HG03103 (cell line): ENCODE data around the gene STON1.
"Not testable (repeated sequence)": the region's sequence is repeated elsewhere in the genome, so short reads cannot be mapped to it uniquely, and the experiment has no call there.

Experiments used
- ATAC-seq: cut with Tn5 transposase; IDR thresholded peaks from one replicate; pipeline ENCODE4 v1.9.1; 2021; ENCODE audit warnings: low read depth; ENCODE audit not compliant: unreplicated experiment

STON1 gene

DNA sequence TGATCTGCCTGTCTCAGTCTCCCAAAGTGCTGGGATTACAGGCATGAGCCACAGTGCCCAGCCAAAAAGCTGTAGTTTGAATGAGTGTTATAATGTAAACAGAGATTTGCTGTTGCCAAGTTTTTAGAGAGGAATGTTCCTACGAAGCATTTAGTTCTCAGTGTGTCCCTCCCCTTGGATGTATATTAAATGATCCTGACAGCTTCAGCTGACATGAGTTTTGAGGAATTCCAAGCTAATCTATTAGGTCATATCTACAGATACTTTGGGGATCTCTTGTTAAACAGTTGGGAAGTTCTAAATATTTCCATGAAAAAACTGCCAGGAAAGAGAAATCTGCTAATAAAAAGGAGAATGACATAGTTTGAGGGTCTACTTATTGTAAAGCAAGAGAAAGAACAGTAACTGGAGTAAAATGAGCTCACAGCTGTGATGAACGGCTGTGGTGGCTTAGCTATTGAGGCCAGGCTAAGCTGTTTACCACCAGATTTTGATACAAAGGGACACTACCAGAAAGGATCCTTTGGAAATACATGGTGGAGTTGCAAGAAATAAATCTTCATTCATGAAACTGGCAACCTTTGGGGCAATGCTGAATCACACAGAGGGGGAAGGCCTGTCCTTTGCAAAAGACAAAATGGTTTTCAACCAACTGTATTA lies 2.6 kb upstream of the STON1 start:
- ATAC-seq = no peak

DNA sequence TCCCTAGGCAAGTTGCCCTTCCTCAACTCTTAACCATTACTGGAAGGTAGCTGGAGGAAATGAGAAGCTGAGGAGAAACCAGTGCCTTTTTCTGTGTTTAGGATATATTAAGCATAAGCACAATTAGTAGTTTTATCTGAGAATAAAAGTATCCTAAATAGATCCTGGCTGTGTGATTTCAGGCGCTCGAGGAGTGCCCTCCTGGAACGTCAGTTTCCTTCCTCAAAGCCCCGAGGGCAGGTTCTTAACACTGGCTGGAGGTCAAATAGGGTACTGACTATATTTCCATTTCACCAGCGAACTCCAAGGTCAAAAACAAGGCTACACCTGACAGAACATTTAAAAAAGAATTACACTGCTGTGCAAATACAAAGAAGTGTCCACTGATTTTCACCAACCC lies 1.5 kb upstream of the STON1 start:
- no peak for ATAC-seq

DNA sequence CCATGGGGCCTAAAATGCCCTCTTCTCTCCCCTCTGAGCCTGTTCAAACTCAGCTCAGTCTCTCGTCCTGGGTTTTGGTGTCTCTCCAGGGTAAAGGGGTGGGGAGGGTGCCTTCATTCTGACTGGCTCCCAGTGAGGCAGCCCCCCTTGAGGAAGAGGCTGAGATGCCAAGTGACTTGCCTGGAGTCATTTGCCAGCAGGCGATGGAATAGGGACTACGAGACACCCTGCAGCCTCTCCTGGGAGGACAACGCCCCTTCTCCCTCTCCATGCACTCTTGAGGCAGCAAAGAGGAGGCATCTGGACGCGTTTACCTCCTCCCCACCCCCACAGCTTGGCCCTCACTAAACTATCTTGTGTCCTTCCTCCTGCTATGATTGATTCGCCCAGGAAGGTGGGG lies 760 bp upstream of the STON1 start:
- ATAC-seq = no peak

DNA sequence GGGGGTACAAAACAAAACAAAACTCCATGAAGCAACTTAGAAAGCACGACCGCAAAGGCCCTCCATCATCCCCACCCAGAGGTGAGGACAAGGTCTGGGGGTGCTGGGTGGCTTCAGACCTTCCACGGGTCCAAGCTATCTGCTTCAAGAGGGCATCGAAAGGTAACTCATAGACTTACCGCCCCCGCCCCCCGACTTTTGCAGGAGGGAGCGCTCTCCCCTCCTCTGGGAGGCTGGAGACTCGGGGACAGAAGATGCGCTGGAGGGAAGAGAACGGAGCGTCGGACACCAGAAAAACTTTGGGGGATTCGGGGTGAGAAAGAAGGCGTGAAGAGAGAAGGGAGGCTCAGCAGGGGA lies 300 bp upstream of the STON1 start:
- no peak for ATAC-seq

DNA sequence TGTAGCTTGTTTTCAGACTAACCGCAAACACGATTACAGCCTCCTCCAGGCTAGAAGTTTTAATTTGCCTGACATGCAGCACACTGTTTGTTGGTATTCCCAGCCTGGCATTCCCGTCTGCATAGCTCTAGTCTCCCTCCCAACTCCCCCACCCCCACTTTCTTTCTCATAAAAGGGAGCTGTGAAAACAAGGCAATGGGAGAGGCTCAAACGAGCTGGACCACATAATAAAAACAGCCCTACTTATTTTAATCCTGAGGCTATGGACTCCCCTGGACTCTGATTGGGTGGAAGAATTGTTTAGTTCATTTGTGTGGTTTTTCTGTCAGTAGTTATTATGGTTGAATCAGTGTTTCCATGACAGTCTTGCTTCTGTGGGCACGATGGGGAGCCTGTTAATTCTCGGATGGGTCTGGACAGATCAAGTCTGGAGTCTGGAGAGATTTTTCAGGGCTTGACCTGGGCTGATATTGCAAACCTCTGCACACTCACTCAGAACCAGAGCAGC lies 1.2 kb downstream of the STON1 start:
- no peak for ATAC-seq

DNA sequence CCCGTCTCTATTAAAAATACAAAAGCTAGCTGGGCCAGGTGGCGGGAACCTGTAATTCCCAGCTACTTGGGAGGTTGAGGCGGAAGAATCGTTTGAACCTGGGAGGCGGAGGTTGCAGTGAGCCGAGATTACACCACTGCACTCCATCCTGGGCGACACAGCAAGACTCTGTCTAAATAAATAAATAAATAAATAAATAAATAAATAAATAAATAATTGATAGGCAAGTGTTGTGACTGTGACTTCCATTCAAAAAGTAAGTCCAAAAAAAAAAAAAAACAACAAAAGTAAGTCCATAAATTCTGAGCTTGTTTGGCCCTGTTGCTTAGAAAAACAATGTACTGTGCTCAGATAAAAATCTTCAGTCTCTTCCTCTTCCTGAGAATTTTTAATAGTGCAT lies 2.2 kb downstream of the STON1 start:
- no peak for ATAC-seq

DNA sequence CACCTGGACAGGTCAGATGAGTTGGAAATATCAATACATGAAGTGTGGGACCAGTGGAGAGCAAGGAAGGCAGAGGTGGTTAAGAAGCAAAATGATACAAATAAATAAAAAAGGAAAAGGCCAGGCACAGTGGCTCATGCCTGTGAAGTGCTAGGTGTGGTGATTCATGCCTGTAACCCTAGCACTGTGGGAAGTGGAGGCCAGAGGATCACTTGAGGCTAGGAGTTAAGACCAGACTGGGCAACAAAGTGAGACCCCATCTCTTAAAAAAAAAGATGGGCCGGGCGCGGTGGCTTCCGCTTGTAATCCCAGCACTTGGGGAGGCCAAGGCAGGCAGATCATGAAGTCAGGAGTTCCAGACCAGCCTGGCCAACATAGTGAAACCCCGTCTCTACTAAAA lies 2.9 kb downstream of the STON1 start:
- no peak for ATAC-seq

DNA sequence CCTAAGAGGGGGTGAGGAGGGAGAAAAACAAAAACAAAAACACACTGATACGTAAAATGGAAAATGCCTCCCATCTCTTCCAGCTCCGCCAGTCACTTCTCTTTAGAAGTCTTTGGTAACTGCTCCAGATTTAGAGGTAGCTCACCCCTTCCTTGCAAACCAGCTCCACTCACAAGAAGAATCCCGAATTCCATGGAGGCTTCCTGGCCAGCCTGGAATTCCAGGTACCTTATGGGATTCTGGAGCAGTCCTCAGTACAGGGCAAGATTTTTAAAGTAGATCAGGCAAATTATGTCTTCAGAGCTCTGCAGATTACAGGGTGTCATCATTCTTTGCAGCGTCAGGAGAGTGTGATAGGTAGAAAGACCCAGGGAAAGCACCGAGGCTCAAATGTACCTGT lies 4.8 kb downstream of the STON1 start:
- no peak for ATAC-seq

DNA sequence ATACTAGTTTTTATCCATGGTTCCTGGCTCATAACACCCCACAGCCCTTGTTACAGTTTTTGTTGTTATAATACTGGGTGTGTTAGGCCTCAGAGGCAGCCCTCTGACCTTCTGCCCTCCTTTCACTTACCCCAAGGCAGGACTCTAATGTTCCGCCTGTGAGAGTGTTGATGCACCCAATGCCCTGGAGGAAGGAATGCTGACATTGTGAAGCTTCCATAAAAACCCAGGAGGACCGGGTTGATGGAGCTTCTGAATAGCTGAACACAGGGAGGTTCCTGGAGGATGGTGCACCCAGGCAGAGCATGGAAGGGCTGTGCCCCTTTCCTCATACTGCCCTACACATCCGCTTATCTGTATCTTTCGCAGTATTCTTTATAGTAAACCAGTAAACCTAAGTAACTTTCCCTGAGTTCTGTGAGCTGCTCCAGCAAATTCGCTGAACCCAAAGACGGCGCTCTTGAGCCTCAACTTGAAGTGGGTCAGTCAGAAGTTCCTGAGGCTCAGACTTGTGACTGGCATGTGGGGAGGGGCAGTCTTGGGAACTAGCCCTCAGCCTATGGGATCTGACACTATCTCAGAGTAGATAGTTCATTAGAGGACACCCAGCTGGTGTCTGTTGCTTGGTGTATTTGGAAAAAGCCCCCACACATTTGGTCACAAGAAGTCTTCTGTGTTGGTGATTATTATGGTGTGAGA lies 10.4 kb downstream of the STON1 start:
- ATAC-seq = no peak

DNA sequence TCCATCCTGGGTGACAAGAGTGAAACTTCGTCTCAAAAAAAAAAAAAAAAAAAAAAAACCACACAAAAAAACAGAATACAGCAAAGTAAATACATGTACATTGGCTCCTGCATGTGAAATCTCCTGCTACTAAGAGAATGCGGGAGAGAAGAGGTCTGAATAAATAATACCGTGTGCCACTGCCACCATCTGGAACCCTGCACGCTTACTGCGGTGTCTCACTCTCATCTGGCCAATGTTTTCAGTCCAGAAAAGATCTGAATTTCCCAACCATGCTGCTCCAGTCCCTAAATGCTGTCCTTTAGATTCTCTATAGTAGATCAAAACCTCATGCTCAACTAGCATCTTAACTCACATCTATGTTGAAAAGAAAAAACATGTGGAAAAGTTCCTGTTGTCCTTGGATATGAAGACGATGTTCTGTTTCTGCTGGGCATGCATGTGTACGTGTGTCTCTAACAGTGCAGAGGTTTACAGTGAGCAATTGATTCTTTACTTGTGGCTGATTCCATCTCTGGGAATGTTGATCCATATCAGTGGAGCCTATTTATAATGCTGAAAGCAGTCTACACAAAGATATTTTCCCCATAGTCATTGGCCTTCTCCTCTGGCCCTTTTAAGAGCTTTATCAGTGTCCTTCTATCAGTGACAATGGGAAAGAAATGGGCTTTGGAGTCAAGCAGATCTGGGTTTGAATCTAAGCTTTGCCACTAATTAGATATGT lies 11.9 kb downstream of the STON1 start:
- no peak for ATAC-seq

DNA sequence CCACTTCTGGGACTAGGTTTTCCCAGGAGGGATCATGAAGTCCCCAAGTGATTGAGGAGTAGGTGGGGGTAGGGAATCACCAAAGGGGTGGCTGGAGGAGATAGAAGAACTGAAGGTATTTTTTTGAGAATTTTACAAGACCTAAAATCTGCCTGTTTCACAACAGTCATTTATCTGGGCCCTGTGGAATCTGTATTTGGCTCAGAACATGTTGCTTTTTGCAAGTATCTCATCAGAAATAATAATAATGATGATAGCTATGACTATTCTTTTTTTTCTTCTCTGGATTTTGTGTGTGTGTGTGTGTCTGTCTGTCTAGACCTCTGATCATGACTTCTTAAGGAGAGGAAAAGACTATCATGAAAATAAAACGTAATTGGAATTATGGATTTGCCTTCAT lies 13.9 kb downstream of the STON1 start:
- no peak for ATAC-seq

DNA sequence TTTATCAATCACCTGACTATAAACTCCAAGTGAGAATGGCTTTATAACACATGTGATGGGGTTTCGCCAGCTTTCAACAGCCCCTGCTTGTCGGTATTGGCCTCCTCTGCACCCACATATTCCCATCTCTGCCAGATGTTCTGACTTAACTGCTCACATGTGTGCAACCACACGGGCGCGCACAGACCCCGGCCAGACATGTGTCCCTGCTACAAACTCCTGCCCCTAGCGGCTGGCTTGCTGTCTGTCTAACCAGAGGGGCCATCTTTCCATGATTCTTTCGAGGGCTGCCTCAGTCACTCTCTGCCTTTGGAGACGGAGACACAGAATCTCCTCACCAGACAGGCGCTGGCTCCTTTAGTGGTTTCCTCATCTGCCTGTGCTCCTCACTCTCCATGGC lies 15.3 kb downstream of the STON1 start:
- no peak for ATAC-seq

DNA sequence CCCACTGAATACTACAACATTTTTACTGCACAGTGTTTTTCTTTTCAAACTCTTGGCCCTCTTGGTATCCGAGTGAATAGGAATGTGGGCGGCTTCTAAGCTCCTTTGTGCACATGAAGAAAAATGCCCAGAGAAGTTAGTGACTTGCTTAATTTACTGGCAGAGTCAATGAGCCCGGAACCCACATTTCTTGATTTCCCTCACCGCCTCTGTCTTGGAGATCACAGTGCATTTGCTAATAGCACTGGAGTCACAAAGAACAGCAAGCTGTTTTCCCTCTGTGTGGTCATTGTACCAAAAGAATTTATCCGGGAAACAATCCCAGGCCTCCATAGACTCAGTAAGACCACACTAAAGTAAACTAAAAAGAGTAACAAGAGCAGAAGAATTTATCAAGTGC lies 18.9 kb downstream of the STON1 start:
- no peak for ATAC-seq

DNA sequence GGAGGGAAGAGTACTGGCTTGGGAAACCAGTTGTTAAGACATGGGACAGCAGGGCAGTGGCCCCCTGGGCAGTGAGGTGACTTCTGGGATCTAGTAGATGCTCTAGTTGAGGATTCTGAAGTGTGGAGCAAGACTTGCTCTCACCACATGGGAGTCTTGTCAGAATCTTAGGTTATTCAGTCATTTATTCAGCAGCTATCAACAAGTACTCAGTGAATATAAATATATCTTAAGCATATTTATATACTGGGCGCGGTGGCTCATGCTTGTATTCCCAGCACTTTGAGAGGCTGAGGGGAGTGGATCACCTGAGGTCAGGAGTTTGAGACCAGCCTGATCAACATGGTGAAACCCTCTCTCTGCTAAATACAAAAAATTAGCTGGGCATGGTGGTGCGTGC lies 20.0 kb downstream of the STON1 start:
- ATAC-seq = no peak

DNA sequence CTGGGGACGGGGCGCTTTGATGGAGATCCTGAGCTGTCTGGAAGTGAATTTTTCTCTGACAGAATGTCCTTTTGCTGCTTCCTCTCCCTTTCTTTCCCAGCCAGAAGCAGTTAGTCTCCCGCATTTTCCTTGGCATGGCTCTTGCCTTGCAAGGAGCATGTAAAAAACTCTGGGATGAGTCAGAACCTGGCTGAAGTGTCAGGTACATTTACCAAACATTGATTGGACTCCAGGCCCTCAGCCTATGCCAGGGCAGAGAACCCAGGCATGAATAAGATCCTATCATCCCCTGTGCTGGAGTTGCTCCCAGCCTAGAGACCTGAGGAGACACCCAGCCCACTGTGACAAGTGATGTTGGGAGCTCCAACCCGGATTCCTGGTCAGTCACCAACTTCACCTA lies 21.6 kb downstream of the STON1 start:
- no peak for ATAC-seq

DNA sequence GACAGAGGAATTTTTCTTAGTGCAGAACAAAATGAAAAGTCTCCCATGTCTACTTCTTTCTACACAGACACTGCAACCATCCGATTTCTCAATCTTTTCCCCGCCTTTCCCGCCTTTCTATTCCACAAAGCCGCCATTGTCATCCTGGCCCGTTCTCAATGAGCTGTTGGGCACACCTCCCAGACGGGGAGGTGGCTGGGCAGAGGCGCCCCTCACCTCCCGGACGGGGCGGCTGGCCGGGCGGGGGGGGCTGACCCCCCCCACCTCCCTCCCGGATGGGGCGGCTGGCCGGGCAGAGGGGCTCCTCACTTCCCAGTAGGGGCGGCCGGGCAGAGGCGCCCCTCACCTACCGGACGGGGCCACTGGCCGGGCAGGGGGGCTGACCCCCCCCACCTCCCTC lies 25.1 kb downstream of the STON1 start:
- not testable (repeated sequence) for ATAC-seq

DNA sequence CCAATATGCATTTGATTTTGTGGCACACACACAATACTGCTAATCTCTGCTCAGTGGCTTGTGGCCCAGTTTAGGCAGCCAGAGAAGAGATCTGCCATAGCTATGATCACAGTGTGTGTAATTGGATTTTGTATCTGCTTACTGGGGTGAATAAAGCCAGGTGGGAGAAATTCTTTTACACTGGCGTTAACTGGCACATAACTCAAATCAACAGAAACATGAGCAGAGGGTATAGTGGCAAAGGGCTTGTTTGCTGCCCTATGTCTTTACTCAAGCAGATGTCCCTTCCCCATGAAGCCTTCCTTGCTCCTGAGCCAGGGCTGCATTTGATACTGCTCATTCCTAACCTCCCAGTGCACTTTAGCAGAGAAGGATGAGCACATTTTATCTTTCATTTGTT lies 28.5 kb downstream of the STON1 start:
- no peak for ATAC-seq

DNA sequence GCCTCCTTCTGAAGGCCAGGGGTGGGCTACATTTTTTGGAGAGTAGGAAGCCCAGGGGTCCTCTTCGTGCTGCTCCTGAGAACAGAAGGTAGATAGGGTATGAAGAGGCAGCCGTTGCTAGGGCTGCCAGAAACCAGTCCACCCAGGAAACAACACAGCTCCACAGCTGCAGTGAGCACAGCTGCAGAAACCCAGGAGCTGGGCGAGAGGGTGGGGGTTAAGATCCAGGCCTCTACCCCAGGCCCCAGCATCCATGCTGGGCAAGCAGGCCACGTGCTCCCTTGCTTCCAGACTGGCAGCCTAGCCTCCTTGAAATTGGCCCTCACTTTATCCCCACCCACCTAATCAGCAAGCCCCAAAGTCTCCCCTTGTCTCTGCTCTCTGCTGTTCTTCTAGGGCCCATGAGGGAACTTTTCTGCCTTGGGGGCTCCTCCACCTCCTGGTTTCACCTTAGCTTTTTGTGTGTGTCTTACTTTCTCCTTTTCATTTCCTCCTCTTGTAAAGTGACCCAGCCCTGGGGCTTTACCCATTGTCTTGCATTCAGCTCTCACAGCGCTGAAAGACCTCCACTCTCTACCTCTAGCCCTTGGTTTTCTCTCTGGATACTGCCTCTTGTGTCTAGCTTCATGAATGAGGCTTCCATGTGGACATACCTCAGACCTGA lies 30.7 kb downstream of the STON1 start:
- no peak for ATAC-seq

DNA sequence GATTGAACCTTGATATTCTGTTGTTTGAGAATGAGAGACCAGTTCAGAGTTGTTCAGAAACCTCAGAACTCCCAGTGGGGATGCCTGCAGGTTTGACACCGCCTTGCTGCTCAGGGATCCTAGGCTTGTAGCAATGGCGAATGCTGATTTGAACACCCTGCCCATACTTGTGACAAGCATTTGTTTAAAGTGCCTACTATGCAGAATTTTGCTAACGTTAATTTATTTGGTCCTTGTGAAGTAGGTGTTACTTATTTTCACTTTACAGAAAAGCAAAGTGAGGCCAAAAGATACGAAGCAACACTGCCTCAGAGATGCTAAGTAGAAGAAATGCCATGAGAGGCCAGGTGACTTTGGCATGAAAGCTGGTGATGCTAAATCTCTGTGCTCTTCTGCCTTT lies 32.3 kb downstream of the STON1 start:
- ATAC-seq = no peak

DNA sequence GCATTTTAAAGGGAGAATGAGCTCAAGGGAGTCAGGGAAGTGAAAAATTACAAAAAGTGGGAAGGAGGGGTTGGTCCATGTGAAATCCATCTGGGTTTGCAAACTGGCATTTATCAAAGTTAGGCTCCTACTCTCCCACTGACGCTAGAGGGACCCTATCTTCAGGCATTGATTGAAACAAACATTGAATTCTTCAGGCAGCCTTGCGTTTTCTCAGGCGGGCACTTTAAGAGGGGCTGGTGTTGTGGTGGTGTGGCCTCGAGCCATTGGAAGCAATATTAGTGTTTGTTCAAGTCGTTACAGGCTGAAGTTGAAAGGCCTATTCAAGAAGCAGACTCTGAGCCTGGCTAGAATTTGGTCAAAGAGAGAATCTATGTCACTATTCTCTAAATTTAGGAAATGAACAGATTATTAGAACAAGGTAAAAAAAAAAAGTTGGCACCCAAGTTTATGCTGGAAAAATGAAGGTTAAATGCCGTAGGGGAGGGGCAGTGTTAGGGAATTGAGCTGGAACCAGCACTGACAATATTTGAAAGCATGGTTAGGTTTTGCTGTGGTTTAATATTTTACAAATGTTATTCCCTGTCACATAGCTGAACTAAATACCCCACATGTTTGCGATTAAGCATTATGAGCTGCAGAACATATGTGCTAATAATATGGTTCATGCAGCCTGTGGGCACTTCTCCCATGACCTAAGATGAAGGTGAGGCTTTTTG lies 36.8 kb downstream of the STON1 start:
- ATAC-seq = no peak

DNA sequence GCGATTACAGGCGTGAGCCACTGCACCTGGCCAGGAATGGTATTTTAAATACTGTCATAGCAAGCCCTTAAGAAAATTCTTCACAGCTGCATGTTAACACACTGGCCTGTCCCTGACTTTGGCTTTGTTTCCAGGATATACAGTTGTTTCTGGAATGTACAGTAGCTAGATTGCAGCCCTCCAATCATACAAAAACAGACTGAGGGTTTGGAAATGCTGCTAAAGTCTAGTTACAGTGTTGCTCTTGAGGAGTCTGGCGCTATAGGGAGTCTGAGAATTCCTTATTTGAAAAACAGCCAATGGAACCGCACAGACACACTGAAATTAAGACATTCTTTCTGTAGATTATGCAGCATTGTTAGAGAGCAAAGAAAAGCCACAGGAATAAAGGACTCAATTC lies 37.7 kb downstream of the STON1 start:
- ATAC-seq = no peak
